NCI-H128 (cell line): ENCODE results near the gene BOC.

ENCODE experiments used
- DNase-seq: peaks from one replicate; lab custom pipeline; 2025; ENCODE audit not compliant: unreplicated experiment; lab: John Stamatoyannopoulos, UW

Gene BOC

DNA sequence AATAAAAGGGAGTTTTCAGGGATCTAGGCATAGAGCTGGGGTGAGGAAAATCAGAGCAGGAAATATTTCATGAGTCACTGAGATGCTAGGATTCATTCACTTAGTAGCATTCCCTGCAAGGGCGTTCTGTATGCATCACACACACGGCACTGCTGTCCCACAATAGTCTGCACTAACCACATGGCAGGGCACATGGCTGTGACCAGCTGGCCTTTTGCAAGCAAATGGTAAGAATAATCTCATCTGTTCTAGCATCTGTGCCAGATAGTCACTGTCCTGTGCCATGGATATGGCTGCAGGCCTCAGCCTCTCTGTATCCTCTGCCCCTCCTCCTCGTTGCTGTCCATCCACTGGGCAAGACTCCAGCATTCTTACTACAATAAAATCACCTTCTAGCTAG is 37.8 kb downstream of the BOC start:
- DNase-seq = no peak

DNA sequence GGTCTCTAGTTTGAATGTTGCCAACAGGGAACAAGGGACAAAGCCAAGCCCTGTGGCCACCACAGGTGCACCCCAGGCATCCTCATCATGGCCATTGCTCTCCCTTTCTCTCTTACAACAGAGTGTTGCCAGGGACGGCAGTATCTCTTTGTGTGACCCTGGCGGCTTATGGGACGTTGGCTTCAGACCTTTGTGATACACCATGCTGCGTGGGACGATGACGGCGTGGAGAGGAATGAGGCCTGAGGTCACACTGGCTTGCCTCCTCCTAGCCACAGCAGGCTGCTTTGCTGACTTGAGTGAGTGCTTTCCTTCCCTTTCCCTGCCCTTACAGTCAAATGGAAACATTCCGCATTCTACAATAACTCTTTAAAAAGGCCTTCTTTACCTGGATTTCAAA is 38.2 kb downstream of the BOC start:
- DNase-seq = no peak

DNA sequence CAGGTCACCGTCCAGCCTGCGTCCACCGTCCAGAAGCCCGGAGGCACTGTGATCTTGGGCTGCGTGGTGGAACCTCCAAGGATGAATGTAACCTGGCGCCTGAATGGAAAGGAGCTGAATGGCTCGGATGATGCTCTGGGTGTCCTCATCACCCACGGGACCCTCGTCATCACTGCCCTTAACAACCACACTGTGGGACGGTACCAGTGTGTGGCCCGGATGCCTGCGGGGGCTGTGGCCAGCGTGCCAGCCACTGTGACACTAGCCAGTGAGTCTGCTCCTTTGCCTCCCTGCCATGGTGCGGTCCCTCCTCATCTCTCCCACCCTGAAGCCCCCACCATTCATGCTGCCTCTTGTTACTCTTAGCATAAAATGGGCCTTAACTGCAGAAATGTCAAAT is 39.2 kb downstream of the BOC start:
- DNase-seq = no peak

DNA sequence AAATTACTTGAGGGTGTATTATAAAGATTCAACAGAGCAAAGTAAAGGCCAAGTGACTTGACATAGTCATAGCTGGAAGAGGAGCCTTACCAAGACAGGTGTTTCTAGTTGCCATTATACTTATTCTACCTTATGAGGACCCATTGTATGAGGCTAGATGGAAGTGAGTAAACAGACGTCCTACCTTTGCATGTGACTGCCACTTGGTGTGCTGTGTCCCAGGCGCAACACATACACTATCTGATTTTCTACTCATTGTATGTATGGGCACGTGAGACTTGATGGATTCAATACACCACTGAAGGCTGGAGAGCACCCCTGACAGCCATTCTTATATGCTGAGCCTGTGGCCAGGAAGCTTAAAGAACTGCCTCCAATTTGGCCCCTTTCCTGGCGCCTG is 40.5 kb downstream of the BOC start:
- DNase-seq = no peak

DNA sequence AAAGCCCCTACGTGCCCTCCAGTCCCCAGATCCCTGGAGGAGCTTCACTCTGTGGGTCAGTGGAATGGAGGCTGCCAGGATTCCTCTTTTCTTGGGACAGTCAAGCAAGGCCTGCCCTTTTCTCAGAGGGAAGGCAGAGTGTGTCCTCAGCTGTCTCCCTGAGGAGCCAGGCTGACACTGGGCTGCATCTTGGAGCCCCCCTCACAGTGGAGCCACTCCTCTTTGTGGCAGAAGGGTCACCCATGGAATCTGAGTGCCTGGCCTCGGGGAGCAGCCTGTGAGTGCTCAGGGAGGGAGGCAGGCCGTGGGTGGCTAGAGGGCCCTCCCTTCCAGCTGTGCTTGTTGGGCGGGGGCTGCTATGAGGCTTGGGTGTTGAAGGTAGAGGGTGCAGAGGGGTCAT is 41.2 kb downstream of the BOC start:
- no peak for DNase-seq

DNA sequence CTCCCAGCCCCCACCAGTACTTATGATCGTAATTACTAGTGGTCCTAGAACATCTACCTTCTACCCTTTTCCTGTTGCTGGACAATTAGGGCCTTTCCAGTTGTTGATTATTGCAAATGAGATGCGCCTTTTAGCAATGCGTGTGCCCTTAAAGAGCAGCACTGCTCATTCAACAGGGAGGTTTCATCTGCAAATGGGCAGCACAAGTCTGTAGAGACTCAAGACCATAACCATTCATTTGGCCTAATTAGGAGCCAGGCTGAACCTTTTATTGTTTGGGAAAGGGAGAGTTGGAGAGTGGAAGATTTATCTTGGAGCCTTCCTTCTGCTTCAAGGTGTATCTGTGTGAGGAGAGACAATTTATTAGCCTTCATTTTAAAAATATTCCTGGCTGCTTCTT is 42.3 kb downstream of the BOC start:
- no peak for DNase-seq

DNA sequence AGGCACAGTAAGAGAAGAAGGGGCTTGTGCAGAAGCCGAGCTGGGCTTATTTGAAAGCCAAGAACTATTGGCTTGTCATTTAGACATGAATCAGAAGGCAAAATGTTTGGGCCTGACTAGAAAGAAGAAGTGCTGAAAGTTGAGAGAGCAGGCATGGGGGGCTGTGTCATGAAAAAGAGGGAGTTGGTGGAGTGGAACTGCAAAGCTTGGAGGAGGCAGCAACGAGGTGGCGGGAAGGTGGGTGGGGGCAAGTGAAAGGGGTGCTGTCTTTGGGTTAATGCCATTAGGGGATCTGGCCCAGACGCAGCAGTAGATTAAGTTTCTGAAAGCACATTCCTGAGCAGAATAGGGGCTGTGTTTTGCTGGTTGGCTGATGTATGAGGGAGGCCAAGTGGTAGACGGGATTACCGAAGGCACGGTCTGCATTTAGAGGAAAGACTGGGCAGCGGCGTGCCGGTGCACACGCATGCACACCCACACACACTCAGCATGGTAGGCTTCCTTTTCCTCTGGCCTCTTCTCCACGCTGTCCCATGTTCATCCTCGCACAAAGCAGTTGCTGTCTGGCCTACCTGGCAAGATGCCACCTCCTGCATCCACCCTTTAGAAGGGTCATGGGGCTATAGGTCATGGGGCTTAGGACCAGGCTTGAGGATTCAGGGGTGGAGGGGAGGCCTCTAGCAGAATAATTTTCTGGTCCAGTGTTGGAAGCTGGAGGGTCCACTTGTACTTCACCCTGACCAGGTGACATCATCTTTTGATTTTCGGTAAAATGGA is 43.0 kb downstream of the BOC start:
- no peak for DNase-seq

DNA sequence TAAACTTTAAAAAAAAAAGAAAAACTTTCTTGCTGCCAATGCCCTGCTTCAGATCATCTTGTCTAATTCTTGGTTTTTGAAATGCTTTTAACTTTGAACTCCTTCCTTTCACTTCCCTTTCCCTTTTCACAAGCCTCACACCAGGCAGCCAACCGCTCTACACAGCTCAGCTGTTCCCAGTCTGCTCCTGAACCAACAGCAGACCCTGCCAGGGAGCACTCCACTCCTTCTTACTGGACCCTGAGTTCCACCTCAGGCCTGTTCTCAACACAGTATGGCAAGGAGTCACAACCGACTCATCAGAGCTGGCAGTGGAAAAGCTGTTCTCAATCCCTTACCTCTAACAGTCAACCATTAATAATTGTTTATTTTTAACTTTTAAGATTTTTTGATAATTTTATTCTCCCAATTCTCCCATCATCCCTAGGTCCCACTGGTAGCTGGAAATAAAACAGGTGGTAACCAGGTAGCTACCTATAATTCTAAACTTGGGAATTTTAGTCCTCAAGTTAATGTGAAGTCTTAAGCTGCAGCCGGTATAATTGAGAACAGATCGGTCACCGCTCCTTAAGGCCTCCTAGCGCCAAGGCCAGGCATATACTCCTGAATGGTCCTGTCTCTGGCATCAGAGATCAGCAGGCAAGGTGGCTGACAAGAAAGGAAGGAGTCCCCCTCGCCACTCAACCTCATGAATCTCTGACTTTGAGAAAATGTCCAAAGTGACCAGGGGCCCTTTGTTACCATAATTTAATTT is 43.9 kb downstream of the BOC start:
- DNase-seq = no peak

DNA sequence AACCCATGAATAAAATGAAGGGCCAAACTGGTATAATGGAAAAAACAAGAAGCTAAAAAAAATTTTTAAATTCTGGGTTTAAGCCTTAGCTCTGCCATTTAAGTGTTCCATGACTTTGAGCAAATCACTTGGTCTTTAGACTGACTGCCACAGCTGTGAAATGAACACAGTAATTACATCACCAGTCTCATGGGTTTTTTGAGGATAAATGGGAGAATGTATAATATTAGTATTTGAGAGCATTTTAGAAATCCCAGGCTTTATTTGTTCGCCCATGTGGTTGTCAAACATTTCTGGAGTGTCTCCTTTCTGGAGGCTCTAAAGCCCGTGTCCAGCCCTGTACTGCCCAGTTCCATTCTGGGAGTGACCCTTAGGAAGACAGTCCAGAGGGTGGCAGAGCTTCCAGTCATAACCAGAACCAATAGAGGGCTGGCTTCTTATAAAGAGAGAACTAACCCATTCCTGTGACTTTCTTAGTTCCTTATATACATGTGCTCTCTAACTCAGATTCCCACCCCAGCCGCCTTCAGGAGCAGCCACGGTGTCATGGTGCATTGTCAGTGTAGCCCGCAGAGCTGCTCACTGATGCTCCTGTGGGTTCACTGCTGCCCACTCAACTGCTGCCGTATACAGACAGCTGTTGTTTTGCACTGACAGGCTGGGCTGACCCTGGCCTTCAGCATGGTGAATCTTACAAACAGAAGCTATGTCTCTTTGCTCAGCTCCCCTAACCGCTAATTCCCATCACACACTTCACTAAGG is 44.7 kb downstream of the BOC start:
- no peak for DNase-seq

DNA sequence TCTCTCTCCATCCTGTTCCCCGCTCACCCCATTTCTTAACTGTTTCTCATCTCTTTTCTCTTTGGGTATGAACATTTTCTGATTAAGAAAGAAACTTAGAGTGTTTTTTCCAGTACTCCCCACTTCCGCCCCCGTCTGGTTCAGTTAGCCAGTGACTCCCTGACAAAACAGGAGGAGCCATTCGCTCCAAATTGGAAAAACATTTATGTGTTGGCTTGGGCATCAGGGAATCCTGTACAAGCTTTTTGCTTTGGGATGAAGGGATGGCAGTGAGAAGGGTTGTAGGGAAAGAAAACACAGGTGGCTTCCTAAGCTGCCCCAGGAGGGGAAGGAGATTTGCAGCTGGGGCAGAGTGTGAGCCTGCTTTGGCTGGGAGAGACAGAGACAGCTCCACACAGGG is 47.0 kb downstream of the BOC start:
- no peak for DNase-seq

DNA sequence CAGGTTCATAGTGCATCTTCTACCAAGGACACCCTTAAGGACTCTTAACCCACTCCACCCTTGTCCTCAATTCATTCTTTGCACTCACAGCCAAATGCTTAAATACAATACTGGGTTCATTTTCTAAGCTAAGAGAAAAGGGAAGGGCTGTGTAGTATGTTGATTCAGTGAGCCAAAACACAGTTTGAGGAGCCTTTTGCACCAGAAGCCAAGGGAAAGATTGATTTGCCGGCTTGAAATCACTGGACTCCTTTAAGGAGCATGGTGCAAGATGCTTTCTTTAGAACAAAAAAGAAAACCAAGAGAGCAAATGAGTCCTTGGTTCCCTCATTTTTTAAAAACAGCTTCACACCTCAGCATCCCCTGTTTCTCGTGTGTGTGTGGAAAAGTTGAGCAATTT is 47.8 kb downstream of the BOC start:
- DNase-seq = no peak

DNA sequence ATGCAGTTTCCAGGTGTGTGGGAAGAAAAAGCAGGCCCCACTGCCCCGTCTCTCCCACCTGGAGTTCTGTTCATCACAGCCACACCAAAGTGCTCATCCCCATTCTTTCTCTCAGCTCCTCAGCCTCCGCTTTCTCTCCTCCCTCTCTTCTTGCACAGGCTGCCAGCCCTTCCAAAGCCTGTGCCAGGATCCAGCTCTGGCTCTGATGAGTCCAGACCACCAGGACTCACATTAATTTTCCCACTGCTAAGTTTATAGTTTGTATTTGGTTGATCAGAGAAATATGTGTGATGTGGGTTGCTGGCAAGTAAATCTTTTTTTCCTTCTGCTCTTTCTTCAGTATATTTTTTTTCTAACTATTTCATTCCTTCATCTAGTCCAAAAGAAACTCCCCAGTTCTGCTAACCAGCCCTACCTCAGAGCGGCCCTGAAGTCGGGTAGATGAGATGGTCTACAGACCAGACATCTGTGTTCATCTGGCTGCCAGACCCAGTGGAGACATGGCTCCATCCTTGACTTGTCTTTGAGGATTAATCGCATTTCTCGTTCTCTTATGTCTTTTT is 49.8 kb downstream of the BOC start:
- DNase-seq = no peak

DNA sequence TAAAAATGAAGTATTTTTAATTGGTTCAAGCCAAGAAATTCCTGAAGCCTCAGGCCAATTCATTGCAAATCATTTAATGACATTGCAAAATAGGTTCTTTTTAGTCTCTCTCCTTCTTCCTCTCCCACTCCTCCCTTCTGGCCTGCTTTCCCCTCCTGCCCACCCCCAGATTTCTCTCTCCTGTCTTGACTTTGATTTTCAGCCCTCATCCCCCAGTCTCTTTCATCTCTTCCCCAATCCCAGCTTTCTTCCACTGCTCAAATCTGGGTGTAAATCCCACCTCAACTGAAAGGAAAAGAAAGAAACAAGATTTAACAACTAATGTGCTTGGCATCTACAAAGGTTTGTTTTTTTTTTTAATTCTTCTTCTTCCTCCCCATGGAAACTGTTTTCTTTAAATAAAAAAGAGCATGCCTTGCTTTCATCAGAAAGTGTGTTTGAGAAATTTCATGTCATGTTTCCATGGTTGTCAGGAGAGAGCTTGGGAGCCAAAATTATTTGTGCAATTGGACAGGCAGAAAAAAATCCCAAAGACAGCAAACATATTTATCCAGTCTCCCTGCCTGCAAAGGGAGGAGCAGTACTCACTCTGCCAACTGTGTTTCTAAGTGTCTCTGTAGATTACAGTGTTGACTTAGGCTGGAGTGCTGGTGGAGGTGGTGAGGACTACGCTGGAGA is 50.4 kb downstream of the BOC start:
- DNase-seq = no peak

DNA sequence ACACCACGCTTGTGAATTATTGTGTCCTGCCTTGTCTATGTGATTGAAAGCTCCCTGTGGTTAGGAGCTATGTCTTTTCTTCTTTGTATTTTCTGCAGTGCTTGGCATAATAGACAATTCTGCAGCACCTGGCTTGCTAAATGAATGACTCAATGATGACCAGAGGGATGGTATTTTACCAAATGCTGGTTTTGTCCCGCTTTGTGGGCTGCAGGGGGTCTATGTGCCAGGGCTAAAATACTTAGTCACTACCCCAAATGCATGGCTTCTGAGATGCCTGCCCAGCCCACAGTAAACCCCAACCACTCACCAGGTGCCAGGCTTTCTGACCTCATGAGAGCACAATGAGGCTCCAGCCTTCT is 50.9 kb downstream of the BOC start:
- DNase-seq = no peak

DNA sequence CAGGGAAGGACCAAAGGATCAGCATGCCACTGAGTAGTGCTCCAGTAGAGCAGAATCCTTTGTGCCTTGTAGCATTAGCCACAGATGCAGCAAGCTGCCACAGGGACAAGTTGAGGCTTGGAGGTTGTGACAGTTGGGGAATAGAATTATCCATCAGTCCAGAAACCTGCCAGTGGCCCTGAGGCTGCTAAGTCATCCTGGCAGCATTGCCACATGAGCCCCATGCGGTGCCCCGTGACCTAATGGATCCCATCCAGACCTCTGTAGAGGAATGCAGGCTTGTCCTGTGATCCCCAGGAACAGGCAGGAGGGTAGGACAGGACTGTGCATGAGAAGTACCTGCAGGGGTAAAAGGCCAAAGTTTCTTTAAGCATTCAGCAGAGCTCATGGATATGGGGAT is 51.7 kb downstream of the BOC start:
- no peak for DNase-seq

DNA sequence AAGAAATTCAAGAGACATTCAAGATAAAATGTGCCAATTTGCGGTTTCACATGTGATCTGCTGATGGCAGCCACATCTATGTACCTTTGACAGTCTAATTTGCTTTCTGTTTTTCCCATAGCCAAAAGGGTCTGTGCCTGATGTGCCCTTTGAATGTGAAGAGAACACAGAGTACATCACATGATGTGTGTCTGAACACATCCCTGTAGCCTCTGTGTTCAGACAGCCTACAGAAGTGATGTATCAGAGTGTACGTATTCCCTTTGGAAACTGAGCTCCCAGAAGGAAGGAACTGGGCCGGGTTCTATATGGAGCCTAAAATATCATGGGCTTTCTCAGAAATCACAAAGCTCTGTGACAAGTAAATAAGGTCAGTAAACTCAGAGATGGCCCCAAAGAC is 52.4 kb downstream of the BOC start:
- no peak for DNase-seq

DNA sequence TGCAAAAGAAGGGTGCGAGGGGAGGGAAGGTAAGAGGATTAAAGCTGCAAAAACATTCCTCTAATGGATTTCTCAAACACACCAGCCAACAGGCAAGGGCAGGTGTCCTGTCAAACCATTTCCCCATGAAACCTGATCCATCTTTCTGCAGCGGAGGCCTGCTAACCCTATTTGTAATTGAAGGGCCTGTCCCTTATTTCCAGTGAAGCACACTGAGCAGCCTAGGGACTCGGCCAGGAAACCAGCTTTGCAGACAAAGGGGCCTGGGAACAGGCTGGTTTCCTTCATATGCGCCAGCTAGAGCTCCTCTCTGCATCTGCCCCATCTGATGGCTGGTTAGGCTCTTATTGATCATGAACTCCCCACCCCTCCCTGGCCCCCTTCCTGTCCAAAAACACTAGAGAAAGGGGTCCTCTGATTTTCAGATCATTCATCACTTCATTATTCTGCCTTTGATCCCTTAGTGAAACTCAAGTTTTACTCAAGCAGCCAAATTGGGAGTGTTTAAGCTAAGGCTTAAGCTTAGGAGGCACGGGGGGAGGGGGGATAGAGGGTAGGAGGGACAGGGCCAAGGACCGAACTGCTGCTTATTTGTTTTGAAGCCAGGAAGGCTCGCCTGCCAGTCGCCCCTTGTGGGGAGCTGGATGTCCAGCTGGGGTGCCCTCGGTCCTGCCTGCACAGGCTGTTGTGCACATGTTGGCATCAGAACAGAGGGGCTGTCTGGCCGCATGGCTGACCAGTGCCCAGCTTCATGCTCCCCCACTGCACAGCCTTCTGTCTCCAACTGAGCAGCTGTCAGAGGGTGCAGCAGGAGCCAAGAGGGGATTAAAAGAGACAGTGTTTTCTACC is 53.1 kb downstream of the BOC start:
- peak; percentile 79 for DNase-seq

DNA sequence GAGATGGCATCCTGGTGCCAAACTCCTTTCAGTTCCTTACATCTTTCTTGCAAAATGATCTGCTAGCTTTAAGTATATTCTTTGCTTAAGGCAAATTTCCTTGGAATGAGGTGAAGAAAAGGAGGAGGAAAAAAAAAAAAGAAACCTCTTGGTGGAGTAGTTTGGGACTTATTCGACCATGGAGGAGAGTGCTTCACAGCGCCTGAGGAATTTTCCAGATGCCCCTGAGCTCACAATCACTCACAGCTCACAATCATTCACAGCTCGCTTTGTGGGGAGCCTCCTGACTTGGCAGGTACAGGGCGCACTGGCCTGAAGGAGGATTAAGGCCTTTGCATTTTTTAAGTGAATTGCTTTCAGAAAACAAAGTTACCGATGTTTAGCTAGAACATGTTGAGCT is 53.9 kb downstream of the BOC start:
- DNase-seq = no peak

DNA sequence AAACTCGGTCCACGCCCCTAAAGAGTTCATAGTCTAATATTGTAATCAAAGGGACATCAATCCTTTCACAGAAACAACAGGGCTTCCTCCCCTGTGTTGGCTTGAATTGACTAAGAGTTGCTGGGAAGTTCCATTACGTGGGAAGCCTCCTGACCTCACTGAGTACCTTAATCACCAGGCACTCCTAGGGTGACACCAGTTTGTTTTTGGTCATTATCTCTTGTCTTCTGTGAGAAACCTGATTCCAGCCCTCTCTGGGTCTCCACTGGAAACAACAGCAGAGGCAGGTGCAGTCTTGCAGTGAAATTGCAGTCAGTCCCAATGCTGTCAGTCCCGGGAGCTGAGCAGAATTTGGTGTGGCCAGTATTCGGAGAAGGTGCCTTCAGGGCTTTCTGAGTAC is 55.4 kb downstream of the BOC start:
- no peak for DNase-seq

DNA sequence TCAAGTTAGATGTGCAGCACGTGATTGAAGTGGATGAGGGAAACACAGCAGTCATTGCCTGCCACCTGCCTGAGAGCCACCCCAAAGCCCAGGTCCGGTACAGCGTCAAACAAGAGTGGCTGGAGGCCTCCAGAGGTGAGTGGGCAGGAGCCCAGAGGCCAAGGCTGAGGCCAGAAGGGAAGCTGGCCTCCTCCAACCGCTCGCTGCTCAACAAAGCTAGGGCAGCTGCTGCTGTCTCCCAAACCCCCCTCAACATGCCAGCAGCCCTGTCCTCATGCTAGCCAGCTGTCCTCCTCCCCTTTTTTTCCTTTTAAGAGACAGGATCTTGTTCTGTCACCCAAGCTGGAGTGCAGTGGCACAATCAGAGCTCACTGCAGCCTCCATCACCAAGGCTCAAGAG is 57.0 kb downstream of the BOC start:
- no peak for DNase-seq
